GM10248 (cell line): ENCODE data around the gene SIT1.

Source experiments
- CTCF ChIA-PET: fragments of 300-600 bp; sonication (Branson Sonifier 250); formaldehyde crosslinking; extraction: SDS; loops from one replicate; lab custom pipeline; 2021; ENCODE audit warnings: antibody characterized with exemption; lab: Yijun Ruan, JAX
- POLR2A ChIA-PET: fragments of 350-650 bp; sonication (Branson Sonifier 250); formaldehyde crosslinking; extraction: SDS; loops from one replicate; lab custom pipeline; 2020; ENCODE audit warnings: antibody characterized with exemption; lab: Yijun Ruan, JAX
- DNase-seq: peaks from one replicate; pipeline ENCODE4 v3.0.0; 2012; ENCODE audit errors: extremely low spot score
- TF ChIP-seq, protein P1 (sequence below): IDR thresholded peaks from 2 replicates; pipeline ENCODE4 v1.5.1; 2012; ENCODE audit warnings: mild to moderate bottlenecking, low read depth; ENCODE audit errors: extremely low read depth, missing control alignments, control extremely low read depth

SIT1 gene

DNA sequence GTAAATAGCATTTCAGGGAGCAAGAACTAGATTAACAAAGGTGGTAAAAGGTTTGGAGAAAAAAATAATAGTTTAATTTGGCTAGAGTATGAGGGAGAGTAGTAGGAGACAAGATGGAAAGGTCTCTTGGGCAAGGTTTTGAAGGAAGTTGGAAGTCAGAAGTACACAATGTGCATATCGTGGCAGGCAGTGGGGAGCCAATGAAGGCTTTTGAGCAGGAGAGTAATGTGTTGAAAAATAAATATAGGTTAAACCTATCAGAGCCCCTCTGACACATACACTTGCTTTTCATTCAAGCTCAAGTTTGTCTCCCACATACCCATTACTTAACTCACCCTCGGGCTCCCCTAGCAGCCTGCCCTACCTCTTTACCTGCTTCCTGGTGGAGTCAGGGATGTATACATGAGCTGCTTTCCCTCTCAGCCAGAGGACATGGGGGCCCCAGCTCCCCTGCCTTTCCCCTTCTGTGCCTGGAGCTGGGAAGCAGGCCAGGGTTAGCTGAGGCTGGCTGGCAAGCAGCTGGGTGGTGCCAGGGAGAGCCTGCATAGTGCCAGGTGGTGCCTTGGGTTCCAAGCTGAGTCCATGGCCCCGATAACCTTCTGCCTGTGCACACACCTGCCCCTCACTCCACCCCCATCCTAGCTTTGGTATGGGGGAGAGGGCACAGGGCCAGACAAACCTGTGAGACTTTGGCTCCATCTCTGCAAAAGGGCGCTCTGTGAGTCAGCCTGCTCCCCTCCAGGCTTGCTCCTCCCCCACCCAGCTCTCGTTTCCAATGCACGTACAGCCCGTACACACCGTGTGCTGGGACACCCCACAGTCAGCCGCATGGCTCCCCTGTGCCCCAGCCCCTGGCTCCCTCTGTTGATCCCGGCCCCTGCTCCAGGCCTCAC lies 22.6 kb upstream of the SIT1 start, which contains the start of gene CA9:
Gene CA9, plus strand, starts transcription at position 797 of the 893 bp plus-strand sequence. Its CDS starts 32 bp downstream, at position 829.
- POLR2A ChIA-PET = no interaction called here
- DNase-seq = no peak
- TF ChIP-seq, protein P1, sequence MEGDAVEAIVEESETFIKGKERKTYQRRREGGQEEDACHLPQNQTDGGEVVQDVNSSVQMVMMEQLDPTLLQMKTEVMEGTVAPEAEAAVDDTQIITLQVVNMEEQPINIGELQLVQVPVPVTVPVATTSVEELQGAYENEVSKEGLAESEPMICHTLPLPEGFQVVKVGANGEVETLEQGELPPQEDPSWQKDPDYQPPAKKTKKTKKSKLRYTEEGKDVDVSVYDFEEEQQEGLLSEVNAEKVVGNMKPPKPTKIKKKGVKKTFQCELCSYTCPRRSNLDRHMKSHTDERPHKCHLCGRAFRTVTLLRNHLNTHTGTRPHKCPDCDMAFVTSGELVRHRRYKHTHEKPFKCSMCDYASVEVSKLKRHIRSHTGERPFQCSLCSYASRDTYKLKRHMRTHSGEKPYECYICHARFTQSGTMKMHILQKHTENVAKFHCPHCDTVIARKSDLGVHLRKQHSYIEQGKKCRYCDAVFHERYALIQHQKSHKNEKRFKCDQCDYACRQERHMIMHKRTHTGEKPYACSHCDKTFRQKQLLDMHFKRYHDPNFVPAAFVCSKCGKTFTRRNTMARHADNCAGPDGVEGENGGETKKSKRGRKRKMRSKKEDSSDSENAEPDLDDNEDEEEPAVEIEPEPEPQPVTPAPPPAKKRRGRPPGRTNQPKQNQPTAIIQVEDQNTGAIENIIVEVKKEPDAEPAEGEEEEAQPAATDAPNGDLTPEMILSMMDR = no peak
- CTCF ChIA-PET = interaction anchor here (1.0 to 5.8 kb wide), 4 partner anchors 9 to 23 kb away, joined by 3 to 37 read pairs (median 5); partner anchors contain the start of genes ARHGEF39, CCDC107 and RMRP

DNA sequence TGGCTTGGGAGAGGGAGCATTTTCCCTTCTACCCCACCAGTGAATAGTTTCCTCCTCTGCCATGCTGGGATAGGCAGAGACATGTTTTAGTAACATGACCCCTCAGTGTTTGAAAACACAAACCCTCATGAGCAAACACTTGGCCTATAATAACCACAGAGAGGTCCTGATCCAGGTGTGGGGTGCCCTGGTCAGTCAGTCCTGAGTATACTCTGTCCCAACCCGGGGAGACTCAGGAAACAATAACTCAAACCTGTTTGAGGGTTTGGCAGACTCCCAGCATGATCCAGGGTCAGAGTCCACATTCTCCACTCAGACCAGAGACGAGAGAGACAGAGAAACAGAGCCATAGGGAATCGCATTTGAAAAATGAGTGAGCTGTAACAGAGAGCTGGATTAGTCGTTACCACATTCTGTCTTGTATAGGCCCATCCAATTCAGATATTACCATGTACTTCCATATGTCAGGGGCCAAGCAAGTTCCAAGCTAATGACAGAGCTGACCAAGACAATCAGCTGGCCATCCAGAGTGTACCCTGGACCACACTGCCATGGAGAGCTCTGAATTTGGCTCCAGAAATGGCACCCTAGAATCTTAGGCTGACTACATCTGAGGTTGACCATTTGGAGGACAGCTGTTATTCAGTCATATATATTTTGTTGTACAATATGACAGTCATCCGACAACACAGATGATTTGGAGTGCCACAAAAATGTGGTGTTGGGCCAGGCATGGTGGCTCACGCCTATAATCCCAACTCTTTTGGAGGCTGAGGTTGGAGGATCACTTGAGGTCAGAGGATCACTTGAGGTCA lies 18.8 kb upstream of the SIT1 start:
- TF ChIP-seq, protein P1 = no peak
- CTCF ChIA-PET = interaction anchor here (0.9 to 3.6 kb wide), 9 partner anchors 8 to 66 kb away, joined by 3 to 29 read pairs (median 5); partner anchors contain the start of genes CCDC107 and RMRP
- no peak for DNase-seq
- POLR2A ChIA-PET = no interaction called here

- ChIA-PET CTCF (interaction anchor here (0.8 to 4.8 kb wide), 2 partner anchors 9 to 29 kb away, joined by 3 to 46 read pairs; no protein-coding TSS in a partner anchor), POLR2A (no interaction called here)
- TF ChIP-seq, protein P1 = no peak
- DNase-seq = no peak
These were observed 17.2 kb upstream of the SIT1 start for GRCh38 chr9:35667939-35668338.

DNA sequence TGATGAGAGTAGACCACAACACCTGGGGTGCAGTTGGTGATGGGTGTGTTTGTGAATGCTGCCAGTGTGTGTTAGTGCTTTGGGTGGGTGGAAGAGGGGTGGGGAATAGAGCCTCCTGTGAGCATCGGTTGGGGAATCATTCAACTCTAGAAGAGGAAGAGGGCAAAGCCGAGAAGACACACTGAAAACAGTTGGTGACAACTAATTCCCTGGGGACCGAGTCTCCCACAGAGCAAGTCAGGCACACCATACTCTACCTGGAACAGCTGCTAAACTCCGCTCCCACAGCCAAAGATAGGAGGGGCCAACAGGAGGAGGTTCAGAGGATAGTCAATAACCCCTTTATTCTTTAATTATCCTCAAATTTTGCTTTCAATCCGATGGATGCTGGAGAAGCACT lies 15.8 kb upstream of the SIT1 start:
- TF ChIP-seq, protein P1 = no peak
- DNase-seq = no peak
- POLR2A ChIA-PET = no interaction called here
- CTCF ChIA-PET = interaction anchor here (0.9 to 4.8 kb wide), 3 partner anchors 9 to 30 kb away, joined by 3 to 46 read pairs (median 11); partner anchors contain the start of gene RMRP

DNA sequence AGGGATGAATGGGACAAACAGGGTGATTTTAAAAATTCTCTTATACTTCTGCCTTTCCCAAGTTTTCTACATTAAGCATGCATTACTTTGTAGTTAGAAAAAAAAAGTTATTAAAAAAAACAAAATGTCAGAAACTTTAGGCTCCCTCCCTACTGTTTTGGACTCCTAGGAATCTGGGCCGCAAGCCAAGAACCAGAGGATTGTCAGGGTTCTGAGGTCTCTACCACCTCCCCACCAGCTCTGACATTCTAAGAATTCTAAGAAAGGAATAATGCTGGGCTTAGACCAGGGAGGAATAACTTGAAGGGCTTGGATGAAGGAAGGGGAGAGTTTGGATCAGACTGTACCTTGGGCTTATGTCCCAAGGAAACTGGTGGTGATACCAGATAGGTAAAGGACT lies 15.3 kb upstream of the SIT1 start:
- CTCF ChIA-PET = interaction anchor here (0.6 to 12.2 kb wide), 9 partner anchors 8 to 146 kb away, joined by 3 to 138 read pairs (median 10); partner anchors contain the start of genes RMRP and SPAG8
- TF ChIP-seq, protein P1 = no peak
- no peak for DNase-seq
- POLR2A ChIA-PET = no interaction called here

DNA sequence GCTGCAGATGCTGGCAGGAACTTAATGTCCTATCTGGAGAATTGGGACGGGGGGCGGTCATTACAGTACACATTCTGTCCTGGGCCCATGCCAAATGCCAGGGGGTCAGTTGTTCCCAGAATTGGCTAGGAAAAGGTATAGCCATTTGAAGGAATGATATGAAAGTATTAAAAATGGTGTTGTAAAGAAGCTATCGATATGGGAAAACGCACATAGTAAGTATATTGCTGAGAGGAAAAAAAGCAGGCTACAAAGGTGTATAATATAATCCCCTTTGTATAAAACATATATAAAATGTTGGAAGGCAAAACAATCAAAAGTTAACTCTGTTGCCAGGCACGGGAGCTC lies 14.7 kb upstream of the SIT1 start:
- ChIA-PET POLR2A (no interaction called here), CTCF (interaction anchor here (0.6 to 12.2 kb wide), 13 partner anchors 12 to 161 kb away, joined by 3 to 138 read pairs (median 5); partner anchors contain the start of gene SPAG8)
- TF ChIP-seq, protein P1 = no peak
- no peak for DNase-seq
